OCI-LY1 (cell line): ENCODE data around the gene ERAP2.

Experiments
- CTCF ChIP-seq: fragments of 200-600 bp; sonication (generic), shearing (Covaris generic); IDR thresholded peaks from 2 replicates; pipeline ENCODE4 v1.5.1; 2017; ENCODE audit warnings: mild to moderate bottlenecking, antibody characterized with exemption, low read length, moderate library complexity, mixed read lengths
- EZH2 ChIP-seq: fragments of 200-600 bp; sonication (generic), shearing (Covaris generic); IDR thresholded peaks from 2 replicates; pipeline ENCODE4 v1.8.0; 2017; ENCODE audit warnings: borderline replicate concordance, mixed run types, mild to moderate bottlenecking, antibody characterized with exemption, low read length, moderate library complexity, mixed read lengths

- TF ChIP-seq CTCF (no peak), EZH2 (no peak)
Observed at GRCh38 chr5:96927008-96927407, 50.7 kb downstream of the ERAP2 start.
